Esophagus muscularis mucosa (tissue), 4 donors: Measurements from ENCODE around the gene SHE. TPM values are rescaled to one million over a fixed set of nuclear protein-coding genes. Genes with fewer than 3 reads are reported as not detected.

Source experiments
- DNase-seq: peaks from one replicate; pipeline ENCODE4 v3.0.0-alpha.2; 2017; ENCODE audit errors: extremely low spot score
- H3K27ac ChIP-seq, 4 donors: fragments of 200-600 bp; sonication (generic); replicated peaks in 1 of 4; 1 replicate in 3 of 4; 2 replicates in 1 of 4; pipeline ENCODE4 v1.5.1; 2016 to 2019; ENCODE audit warnings: mild to moderate bottlenecking in 1 of 4
- H3K27me3 ChIP-seq, 4 donors: fragments of 200-600 bp; sonication (generic); one replicate each; pipeline versions ENCODE4 v1.5.1 to v1.6.0; 2016 to 2019
- H3K36me3 ChIP-seq, 4 donors: fragments of 200-600 bp; sonication (generic); one replicate each; pipeline ENCODE4 v1.5.1; 2016 to 2019
- H3K4me1 ChIP-seq, 4 donors: fragments of 200-600 bp; sonication (generic); one replicate each; pipeline ENCODE4 v1.5.1; 2016 to 2019
- H3K4me3 ChIP-seq, 4 donors: fragments of 200-600 bp; sonication (generic); 1 replicate in 2 of 4; 2 replicates in 2 of 4; pipeline ENCODE4 v1.5.1; 2016 to 2019; ENCODE audit warnings: mild to moderate bottlenecking in 4 of 4, moderate library complexity in 1 of 4
- H3K9me3 ChIP-seq, 4 donors: fragments of 200-600 bp; sonication (generic); 1 replicate in 3 of 4; 2 replicates in 1 of 4; pipeline ENCODE4 v1.5.1; 2016 to 2019
- EP300 ChIP-seq: sonication (generic); formaldehyde crosslinking; IDR thresholded peaks from one replicate; pipeline ENCODE4 v1.6.1; 2017; ENCODE audit warnings: antibody characterized with exemption
- POLR2A ChIP-seq: fragments of 450-650 bp; IDR thresholded peaks from one replicate; pipeline ENCODE4 v1.6.1; 2017; ENCODE audit warnings: antibody characterized with exemption, moderate library complexity, mild to moderate bottlenecking, low read depth
- POLR2AphosphoS5 ChIP-seq, 2 donors: sonication (generic); formaldehyde crosslinking; IDR thresholded peaks; one replicate each; pipeline ENCODE4 v1.6.1; 2017; ENCODE audit warnings: antibody characterized with exemption in 2 of 2
- WGBS: methylation state at CpG from one replicate; pipeline ENCODE4 v1.1.5; 2018; 5-methylcytosine and 5-hydroxymethylcytosine counted together
- intact Hi-C: fragments of 100-400 bp; cut with DNase I; formaldehyde crosslinking; loops from one replicate; pipeline ENCODE4 v1.15.1; 2023
- total RNA-seq, 4 donors: library from RNA; depleted of rRNA; stranded (reverse); fragments of >200 nt; gene quantifications; one replicate each; pipeline versions ENCODE4 v1.1.0 to v1.2.1, GENCODE V29; 2016
- TF ChIP-seq, protein P1 (sequence below), 3 experiments: fragments of 200-600 bp in 2 of 3; fragments of 450-650 bp in 1 of 3; sonication (generic) in 2 of 3; IDR thresholded peaks; one replicate each; pipeline ENCODE4 v1.5.1; 2017 to 2019; ENCODE audit warnings: antibody characterized with exemption in 3 of 3, mild to moderate bottlenecking in 2 of 3, moderate library complexity in 1 of 3

Gene SHE
- total RNA-seq, 4 donors from 2014 or later: 12.5 to 17.0 (median 12.6) TPM

DNA sequence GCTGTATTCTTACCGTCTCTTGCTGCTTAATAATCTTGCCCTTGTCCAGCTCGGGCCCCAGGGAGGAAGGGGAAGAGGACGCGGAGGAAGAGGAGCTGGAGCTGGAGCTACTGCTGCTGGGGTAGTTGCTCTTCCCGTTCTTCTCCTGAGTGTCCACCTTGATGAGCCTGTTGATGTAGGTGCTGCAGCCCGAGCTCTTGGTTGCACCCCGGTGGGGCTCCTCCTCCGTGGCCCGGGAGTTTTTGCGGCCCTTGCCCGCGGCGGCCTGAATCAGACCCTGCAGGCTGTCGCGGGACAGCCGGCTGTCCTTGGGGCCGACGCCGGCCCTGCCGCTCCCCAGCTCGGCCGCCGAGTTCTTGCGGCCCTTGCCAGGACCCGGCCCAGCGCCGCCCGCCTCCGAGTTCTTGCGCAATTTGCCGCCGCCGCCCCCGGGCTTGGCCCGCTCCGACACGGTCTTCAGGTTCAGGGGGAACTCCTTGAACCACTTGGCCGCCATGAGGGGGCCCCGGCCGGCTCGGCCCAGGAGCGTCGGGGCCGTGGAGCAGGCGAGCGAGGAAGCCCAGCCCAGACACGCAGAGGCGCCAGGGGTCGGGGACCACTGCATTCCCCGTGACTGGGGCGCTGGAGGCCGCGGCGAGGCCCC, 668 bp downstream of the SHE start:
- TF ChIP-seq, protein P1, sequence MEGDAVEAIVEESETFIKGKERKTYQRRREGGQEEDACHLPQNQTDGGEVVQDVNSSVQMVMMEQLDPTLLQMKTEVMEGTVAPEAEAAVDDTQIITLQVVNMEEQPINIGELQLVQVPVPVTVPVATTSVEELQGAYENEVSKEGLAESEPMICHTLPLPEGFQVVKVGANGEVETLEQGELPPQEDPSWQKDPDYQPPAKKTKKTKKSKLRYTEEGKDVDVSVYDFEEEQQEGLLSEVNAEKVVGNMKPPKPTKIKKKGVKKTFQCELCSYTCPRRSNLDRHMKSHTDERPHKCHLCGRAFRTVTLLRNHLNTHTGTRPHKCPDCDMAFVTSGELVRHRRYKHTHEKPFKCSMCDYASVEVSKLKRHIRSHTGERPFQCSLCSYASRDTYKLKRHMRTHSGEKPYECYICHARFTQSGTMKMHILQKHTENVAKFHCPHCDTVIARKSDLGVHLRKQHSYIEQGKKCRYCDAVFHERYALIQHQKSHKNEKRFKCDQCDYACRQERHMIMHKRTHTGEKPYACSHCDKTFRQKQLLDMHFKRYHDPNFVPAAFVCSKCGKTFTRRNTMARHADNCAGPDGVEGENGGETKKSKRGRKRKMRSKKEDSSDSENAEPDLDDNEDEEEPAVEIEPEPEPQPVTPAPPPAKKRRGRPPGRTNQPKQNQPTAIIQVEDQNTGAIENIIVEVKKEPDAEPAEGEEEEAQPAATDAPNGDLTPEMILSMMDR (IDR thresholded peaks at IDR 0.05): no peak
- no peak for TF ChIP-seq POLR2A
- TF ChIP-seq POLR2AphosphoS5 (IDR thresholded peaks at IDR 0.05): no peak
- TF ChIP-seq EP300: no peak
- H3K36me3 ChIP-seq: peaks cover 0 to 13% (median 0%) of the 10 kb centered on the region in 4 donors
- H3K27me3 ChIP-seq: peaks cover 5 to 80% (median 40%) of the 10 kb centered on the region in 4 donors
- WGBS: 7% methylated on average over 12 of the region's 54 CpGs
- peak overlapping the region; percentile 57 to 67 (median 58) for H3K4me3 ChIP-seq
- peaks cover 14 to 22% (median 20%) of the 10 kb centered on the region in 4 donors for H3K4me1 ChIP-seq
- H3K27ac ChIP-seq: peak overlapping the region; percentile 50 to 79 (median 75)
- peaks cover 0 to 11% (median 8%) of the 10 kb centered on the region in 4 donors for H3K9me3 ChIP-seq
- intact Hi-C loops: no loop called here
- no peak for DNase-seq

DNA sequence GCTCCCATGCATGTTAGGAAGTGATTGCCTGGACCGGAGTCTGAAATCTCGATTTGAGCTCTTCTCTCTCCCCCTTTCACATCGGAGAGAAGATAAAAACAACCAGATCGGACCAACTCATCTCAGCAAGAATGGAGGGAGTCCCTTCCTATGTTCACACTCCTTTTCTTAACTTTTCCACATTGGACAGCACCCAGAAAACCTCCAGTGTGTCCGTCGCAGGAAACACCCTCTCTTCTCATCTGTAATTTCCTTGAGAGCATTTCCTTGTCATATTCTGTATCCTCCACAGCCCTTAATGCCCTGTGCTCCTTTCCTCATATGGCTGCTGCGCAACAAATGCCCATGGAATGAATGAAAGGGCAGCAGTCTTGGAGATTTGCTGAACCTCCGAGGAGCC, 1.7 kb downstream of the SHE start:
- intact Hi-C loops: no loop called here
- peak overlapping the region; percentile 57 to 67 (median 58) for H3K4me3 ChIP-seq
- peak overlapping the region in 3 of 4 donors; percentile 36 to 79 (median 50) for H3K27ac ChIP-seq
- 71% methylated on average over 8 of the region's 8 CpGs for WGBS
- TF ChIP-seq POLR2AphosphoS5 (IDR thresholded peaks at IDR 0.05): no peak
- TF ChIP-seq POLR2A: no peak
- no peak for TF ChIP-seq EP300
- TF ChIP-seq, protein P1 (IDR thresholded peaks at IDR 0.05): no peak
- peaks cover 0 to 13% (median 0%) of the 10 kb centered on the region in 4 donors for H3K36me3 ChIP-seq
- DNase-seq: no peak
- H3K4me1 ChIP-seq: peaks cover 14 to 24% (median 21%) of the 10 kb centered on the region in 4 donors
- peaks cover 5 to 74% (median 40%) of the 10 kb centered on the region in 4 donors for H3K27me3 ChIP-seq
- peaks cover 0 to 5% (median under 1%) of the 10 kb centered on the region in 4 donors for H3K9me3 ChIP-seq

DNA sequence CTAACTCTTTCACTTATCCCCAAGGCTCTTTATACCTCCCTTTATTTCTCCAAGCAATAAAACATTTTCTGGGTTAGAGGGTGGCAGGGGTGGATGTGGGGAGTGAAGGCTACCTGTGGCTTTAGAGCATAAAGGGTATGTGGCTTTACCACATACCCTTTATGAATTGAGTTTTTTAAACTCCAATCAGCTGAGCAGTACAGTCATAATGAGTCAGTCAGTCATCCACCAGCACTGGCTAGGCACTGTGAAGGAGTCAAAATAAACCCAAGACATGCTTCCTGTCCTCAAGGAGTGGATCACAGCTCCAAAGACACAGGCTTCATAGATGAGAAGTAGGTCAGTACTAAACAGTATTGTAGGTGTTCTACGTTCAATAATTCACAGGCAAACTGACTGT, 2.8 kb downstream of the SHE start:
- intact Hi-C loops: loop anchor here (10.0 kb wide), 1 partner anchor 165 kb away; no protein-coding TSS in a partner anchor
- WGBS: 89% methylated on average over 1 of the region's 1 CpG
- peaks cover 5 to 70% (median 40%) of the 10 kb centered on the region in 4 donors for H3K27me3 ChIP-seq
- H3K27ac ChIP-seq: peak overlapping the region in 1 of 4 donors; percentile 79
- H3K9me3 ChIP-seq: peaks cover 0 to 5% (median 0%) of the 10 kb centered on the region in 4 donors
- peaks cover 0 to 13% (median 0%) of the 10 kb centered on the region in 4 donors for H3K36me3 ChIP-seq
- peak overlapping the region; percentile 57 to 67 (median 58) for H3K4me3 ChIP-seq
- peaks cover 21 to 28% (median 23%) of the 10 kb centered on the region in 4 donors for H3K4me1 ChIP-seq
- no peak for DNase-seq
- TF ChIP-seq, protein P1 (IDR thresholded peaks at IDR 0.05): no peak
- TF ChIP-seq POLR2A: no peak
- no peak for TF ChIP-seq EP300

DNA sequence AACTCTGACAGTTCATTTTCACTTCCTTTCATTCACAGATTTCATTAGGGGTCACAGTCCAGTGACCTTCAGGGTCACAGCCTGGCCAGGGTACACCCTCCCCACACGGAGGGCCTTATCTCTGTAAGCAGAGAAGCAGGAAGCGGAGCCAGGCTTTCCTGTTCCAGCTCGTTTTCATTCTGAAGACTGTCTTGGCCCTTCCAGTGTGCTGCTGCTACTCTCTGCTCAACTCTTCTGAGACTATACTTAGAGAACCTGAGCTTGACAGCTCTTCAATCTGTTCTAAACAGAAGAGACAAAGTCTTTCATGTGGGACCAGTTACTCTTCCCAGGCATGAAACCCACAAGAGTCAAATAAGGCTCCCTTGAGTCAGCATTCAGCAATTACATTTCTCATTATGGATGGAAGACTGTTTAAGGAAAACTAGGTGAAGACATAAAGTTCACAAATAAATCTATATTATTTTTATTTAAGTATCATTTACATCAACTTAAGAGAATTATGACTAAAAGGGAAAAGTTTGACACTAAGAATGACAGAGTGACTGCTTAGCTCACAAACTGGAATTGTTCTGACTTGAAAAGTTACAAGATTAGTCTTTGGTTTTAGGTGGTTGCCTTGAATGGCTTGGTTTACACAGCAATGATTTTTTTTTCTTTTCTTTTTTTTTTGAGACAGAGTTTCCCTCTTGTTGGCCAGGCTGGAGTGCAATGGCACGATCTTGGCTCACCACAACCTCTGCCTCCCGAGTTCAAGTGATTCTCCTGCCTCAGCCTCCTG, 5.0 kb downstream of the SHE start:
- no peak overlapping the region for H3K4me3 ChIP-seq
- WGBS: 41% methylated on average over 5 of the region's 5 CpGs
- H3K36me3 ChIP-seq: peaks cover 0 to 14% (median 0%) of the 10 kb centered on the region in 4 donors
- peak overlapping the region in 3 of 4 donors; percentile 5 to 26 (median 18) for H3K27ac ChIP-seq
- peaks cover 19 to 27% (median 20%) of the 10 kb centered on the region in 4 donors for H3K4me1 ChIP-seq
- no peak for DNase-seq
- TF ChIP-seq EP300 (no peak), POLR2AphosphoS5 (IDR thresholded peaks at IDR 0.05) (peak; percentile 54 to 65), POLR2A (no peak)
- intact Hi-C loops: loop anchor here (10.0 kb wide), 1 partner anchor 168 kb away; no protein-coding TSS in a partner anchor
- no peaks in the 10 kb centered on the region for H3K9me3 ChIP-seq
- H3K27me3 ChIP-seq: peaks cover 0 to 50% (median 25%) of the 10 kb centered on the region in 4 donors

DNA sequence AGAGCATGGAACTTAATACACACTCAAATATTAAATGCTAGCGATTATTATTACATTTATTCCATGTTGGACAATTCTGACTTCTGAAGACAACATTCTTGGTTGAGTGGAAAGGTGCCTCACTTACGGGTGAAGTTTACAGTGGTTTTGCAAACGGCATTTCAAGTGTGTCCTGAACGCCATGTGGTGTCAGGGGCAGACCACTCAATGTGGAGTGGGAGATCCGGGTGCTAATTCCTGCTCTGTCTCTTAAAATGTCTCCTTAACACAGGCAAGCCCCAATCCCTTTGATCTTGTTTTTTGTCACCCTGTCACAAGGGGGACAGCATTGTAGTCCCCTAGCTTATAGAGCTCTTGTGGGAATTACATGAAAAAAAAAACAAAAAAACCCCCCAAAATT, 5.8 kb downstream of the SHE start:
- Histone ChIP-seq H3K27ac (peak overlapping the region in 3 of 4 donors; percentile 11 to 46 (median 26)), H3K27me3 (peaks cover 0 to 42% (median 20%) of the 10 kb centered on the region in 4 donors), H3K9me3 (no peaks in the 10 kb centered on the region), H3K4me1 (peaks cover 14 to 30% (median 16%) of the 10 kb centered on the region in 4 donors), H3K4me3 (no peak overlapping the region), H3K36me3 (peaks cover 0 to 22% (median 0%) of the 10 kb centered on the region in 4 donors)
- intact Hi-C loops: loop anchor here (10.0 kb wide), 1 partner anchor 168 kb away; no protein-coding TSS in a partner anchor
- no peak for DNase-seq
- 65% methylated on average over 5 of the region's 5 CpGs for WGBS
- no peak for TF ChIP-seq POLR2AphosphoS5 (IDR thresholded peaks at IDR 0.05)
- TF ChIP-seq, protein P1 (IDR thresholded peaks at IDR 0.05): no peak
- TF ChIP-seq POLR2A: no peak
- no peak for TF ChIP-seq EP300
